Measurements from ENCODE around the gene PRIMPOL. TPM values are rescaled to one million over a fixed set of nuclear protein-coding genes. Genes with fewer than 3 reads are reported as not detected.

Gene PRIMPOL
- total RNA-seq, 1 donor, result 19.9 TPM

DNA sequence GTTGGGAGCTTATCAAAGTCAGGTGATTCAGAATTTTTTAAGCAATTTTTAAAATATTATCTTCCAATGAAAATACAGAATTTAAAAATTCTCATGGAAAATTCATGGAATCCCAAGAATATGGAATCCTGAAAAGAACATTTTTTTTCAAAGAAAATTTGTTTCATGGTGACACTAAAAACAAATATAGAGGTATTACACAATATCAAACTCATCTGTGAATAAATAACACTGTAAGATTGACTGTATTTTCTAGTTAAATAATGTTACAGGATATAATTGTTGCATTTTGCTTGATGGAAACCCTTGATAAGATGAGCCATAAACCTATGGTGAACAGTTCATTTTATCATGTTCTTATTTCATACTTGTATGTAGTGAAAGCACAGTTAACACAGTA is 11.4 kb downstream of the PRIMPOL start:
- TF ChIP-seq, protein P1, sequence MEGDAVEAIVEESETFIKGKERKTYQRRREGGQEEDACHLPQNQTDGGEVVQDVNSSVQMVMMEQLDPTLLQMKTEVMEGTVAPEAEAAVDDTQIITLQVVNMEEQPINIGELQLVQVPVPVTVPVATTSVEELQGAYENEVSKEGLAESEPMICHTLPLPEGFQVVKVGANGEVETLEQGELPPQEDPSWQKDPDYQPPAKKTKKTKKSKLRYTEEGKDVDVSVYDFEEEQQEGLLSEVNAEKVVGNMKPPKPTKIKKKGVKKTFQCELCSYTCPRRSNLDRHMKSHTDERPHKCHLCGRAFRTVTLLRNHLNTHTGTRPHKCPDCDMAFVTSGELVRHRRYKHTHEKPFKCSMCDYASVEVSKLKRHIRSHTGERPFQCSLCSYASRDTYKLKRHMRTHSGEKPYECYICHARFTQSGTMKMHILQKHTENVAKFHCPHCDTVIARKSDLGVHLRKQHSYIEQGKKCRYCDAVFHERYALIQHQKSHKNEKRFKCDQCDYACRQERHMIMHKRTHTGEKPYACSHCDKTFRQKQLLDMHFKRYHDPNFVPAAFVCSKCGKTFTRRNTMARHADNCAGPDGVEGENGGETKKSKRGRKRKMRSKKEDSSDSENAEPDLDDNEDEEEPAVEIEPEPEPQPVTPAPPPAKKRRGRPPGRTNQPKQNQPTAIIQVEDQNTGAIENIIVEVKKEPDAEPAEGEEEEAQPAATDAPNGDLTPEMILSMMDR (IDR thresholded peaks at IDR 0.05; ENCODE audit: insufficient read depth, low read depth, low read length), result no peak
- DNase-seq (ENCODE audit: low read depth), result no peak
- H3K4me3 ChIP-seq (ENCODE audit: low read depth, low read length), result no peak overlapping the region

DNA sequence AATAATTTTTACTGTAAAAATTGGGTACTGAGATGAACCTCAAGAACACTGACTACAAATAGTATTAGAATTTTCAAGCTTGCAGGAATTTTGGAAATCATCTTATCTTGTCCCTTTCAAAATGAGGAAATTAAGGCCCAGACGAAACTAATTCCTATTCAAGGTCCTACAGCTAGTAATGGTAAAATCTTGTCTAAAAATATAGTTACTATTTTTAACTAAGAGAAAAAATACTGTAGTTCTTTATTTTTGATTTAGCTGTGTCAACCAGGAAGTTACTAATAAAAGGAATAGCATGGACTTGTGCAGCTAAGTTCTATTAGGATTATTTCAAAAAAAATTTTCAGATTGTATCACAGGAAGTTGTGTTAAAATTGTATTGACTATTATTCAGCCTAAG is 12.7 kb downstream of the PRIMPOL start:
- H3K4me3 ChIP-seq (ENCODE audit: low read depth, low read length), result no peak overlapping the region
- DNase-seq (ENCODE audit: low read depth), result no peak
- TF ChIP-seq, protein P1 (IDR thresholded peaks at IDR 0.05; ENCODE audit: insufficient read depth, low read depth, low read length), result no peak

DNA sequence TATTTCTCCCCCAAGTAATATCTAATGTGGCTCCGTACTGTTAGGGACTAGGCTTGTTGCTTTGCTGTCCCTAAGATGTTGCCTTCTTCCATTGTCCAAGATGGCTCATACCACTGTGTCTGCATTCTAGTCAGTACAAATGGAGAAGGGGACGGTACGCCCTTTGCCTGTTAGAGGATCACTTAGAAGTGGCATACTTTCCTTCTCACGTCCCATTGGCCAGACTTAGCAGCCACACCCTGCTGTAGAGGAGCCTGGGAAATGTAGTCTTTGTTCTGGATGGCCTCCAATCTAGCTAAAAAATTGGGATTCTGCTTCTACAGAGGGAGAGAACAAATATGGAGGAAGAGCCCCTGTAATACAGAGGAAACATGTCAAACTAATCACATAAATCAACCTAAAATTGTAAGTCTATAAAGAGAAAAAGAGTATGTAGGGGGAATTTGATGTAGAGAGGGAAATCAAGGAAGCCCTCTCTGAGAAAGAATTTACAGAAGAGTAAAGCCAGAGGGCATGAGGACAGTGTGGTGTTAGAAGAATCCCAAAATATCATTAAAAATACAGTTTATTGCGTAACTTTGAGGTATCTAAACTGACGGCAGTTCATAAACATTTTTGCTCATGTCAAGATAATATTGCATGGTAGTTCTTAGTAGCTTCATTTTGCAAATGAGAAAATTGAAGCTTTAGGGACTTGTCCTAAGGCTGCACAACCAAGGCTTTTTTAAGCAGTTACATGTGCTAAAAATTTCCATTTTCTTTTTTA is 15.1 kb downstream of the PRIMPOL start:
- peak; percentile 59 for DNase-seq (ENCODE audit: low read depth)
- TF ChIP-seq, protein P1 (IDR thresholded peaks at IDR 0.05; ENCODE audit: insufficient read depth, low read depth, low read length), result no peak
- no peak overlapping the region for H3K4me3 ChIP-seq (ENCODE audit: low read depth, low read length)

DNA sequence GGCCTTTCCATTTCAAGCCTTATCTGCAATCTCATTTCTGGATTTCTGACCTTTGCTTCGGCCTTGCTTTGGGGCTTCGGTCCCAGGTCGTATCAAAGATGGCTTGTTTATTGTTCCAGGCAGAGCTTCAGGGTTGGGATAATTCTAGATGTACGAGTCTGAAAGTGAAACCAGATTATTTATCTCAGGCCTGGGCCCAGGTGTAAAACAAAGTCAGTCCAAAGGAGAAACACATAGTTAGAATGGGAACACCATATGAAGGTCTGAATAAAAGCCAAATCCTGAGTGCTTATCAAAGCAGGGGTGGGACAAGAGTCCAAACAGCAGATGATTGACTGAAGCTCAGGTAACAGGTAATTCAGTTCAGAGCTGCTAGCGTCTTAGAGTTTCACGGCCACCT is 17.1 kb downstream of the PRIMPOL start:
- DNase-seq (ENCODE audit: low read depth), result no peak
- H3K4me3 ChIP-seq (ENCODE audit: low read depth, low read length), result no peak overlapping the region
- TF ChIP-seq, protein P1 (IDR thresholded peaks at IDR 0.05; ENCODE audit: insufficient read depth, low read depth, low read length), result no peak

DNA sequence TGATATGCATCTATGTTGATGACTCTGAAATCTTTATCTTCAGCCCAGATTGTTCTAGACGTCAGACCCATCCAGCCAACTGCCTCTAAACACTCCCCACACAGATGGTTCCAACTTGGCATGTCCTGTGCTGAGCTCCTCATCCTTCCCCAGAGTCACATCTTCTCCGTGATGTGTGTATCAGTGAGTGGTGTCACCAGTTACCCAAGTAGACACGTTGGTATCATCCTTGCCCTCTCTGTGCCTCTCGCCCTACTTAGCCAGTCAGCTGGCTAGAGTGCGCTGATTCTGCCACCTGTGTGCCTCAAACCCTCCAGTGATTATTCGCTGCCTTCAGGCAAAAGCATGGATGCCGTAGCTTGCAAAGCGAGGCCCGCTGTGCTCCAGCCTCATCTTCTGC is 18.6 kb downstream of the PRIMPOL start:
- no peak for DNase-seq (ENCODE audit: low read depth)
- TF ChIP-seq, protein P1 (IDR thresholded peaks at IDR 0.05; ENCODE audit: insufficient read depth, low read depth, low read length), result no peak
- no peak overlapping the region for H3K4me3 ChIP-seq (ENCODE audit: low read depth, low read length)

DNA sequence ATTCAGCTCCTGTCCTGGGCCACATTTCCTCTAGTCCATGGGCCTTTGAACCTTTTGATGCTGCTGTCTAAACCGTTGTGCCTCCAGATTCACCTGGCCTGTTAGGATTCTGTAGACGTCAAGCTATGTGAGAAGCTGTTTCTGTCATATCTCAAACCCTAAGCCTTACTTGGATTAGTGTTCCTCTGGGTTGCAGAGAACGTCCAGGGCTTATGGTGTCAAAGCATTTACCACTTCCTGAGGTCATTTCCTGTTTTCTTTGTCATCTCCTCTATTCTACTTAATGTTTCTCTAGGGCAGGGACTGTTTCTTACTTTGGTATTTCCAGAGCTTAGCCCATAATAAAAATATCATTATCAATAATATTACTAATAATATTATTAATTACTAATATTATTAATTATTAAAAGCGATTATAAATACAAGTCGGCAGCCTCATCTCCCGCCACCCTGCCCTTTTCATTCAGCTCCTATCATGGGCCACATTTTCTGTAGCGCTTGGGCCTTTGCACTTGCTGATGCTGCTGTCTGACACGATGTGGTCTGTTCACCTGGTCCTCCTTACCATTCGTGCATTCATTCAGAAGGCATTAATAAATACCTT is 19.1 kb downstream of the PRIMPOL start:
- TF ChIP-seq, protein P1 (IDR thresholded peaks at IDR 0.05; ENCODE audit: insufficient read depth, low read depth, low read length), result no peak
- H3K4me3 ChIP-seq (ENCODE audit: low read depth, low read length), result no peak overlapping the region
- DNase-seq (ENCODE audit: low read depth), result peak; percentile 36

All from fibroblast of villous mesenchyme (primary cell).